Activated CD8-positive, alpha-beta memory T cell treated with anti-CD3 and anti-CD28 coated beads, Interleukin-2, amount 10 ng/mL, durations not matched to agents 7 days and 5 days (primary cell): Measurements from ENCODE around the gene GGT1. TPM values are rescaled to one million over a fixed set of nuclear protein-coding genes. Genes with fewer than 3 reads are reported as not detected.
"Not testable (repeated sequence)": the region's sequence is repeated elsewhere in the genome, so short reads cannot be mapped to it uniquely, and the experiment has no call there.

Experiments
- ATAC-seq: fragments of 150-1000 bp; cut with Tn5 transposase; one replicate; pipeline ENCODE4 v1.10.0; 2021; ENCODE audit warnings: moderate library complexity
- CTCF ChIA-PET: fragments of 350-600 bp; sonication (Branson Sonifier 250); formaldehyde crosslinking; loops from one replicate; lab custom pipeline; 2021; ENCODE audit warnings: antibody characterized with exemption; lab: Charles Lee
- DNase-seq: peaks from one replicate; pipeline ENCODE4 v3.0.0-alpha.2; 2020
- H3K27ac Mint-ChIP-seq: one replicate; pipeline ENCODE4 v1.8.0; 2021; ENCODE audit warnings: mild to moderate bottlenecking, mixed read lengths
- H3K27me3 Mint-ChIP-seq: one replicate; pipeline ENCODE4 v1.8.0; 2021; ENCODE audit warnings: mixed read lengths
- H3K36me3 Mint-ChIP-seq: one replicate; pipeline ENCODE4 v1.8.0; 2021; ENCODE audit warnings: mild to moderate bottlenecking, mixed read lengths
- H3K4me1 Mint-ChIP-seq: one replicate; pipeline ENCODE4 v1.8.0; 2021; ENCODE audit warnings: mixed read lengths
- H3K4me3 Mint-ChIP-seq: one replicate; pipeline ENCODE4 v1.8.0; 2021; ENCODE audit warnings: mild to moderate bottlenecking, moderate library complexity, mixed read lengths
- H3K9me3 Mint-ChIP-seq: one replicate; pipeline ENCODE4 v1.8.0; 2022; ENCODE audit warnings: low read depth, mixed read lengths
- total RNA-seq, 2 experiments: library from RNA; stranded (reverse); gene quantifications; one replicate each; pipeline ENCODE4 v1.2.3, GENCODE V29; 2021

GGT1 gene
- total RNA-seq, 2 experiments from 2014 or later, result 51.2 to 66.0 TPM

GRCh38 chr22:24646756-24647155, 43.8 kb downstream of the GGT1 start:
- DNase-seq, H3K36me3 Mint-ChIP-seq, H3K27ac Mint-ChIP-seq, H3K27me3 Mint-ChIP-seq, H3K9me3 Mint-ChIP-seq, H3K4me1 Mint-ChIP-seq, CTCF ChIA-PET, H3K4me3 Mint-ChIP-seq, ATAC-seq: not testable (repeated sequence)

GRCh38 chr22:24649371-24649770, 46.4 kb downstream of the GGT1 start:
- H3K27me3 Mint-ChIP-seq, H3K36me3 Mint-ChIP-seq, H3K27ac Mint-ChIP-seq, H3K9me3 Mint-ChIP-seq, ATAC-seq, H3K4me3 Mint-ChIP-seq, DNase-seq, H3K4me1 Mint-ChIP-seq, CTCF ChIA-PET: not testable (repeated sequence)

- ATAC-seq, H3K36me3 Mint-ChIP-seq, H3K27me3 Mint-ChIP-seq, H3K4me1 Mint-ChIP-seq, H3K4me3 Mint-ChIP-seq, H3K9me3 Mint-ChIP-seq, H3K27ac Mint-ChIP-seq, CTCF ChIA-PET: not testable (repeated sequence)
- peak; percentile 78 for DNase-seq
Measured at GRCh38 chr22:24650884-24651283, 47.9 kb downstream of the GGT1 start.

- H3K4me1 Mint-ChIP-seq, H3K36me3 Mint-ChIP-seq, H3K4me3 Mint-ChIP-seq, CTCF ChIA-PET, H3K9me3 Mint-ChIP-seq, ATAC-seq, DNase-seq, H3K27ac Mint-ChIP-seq: not testable (repeated sequence)
- peaks cover 14% of the 10 kb centered on the region for H3K27me3 Mint-ChIP-seq
Measured at GRCh38 chr22:24665395-24665794, 62.4 kb downstream of the GGT1 start.

- H3K36me3 Mint-ChIP-seq, CTCF ChIA-PET, ATAC-seq, H3K9me3 Mint-ChIP-seq, H3K4me1 Mint-ChIP-seq, H3K4me3 Mint-ChIP-seq, DNase-seq, H3K27ac Mint-ChIP-seq: not testable (repeated sequence)
- peaks cover 19% of the 10 kb centered on the region for H3K27me3 Mint-ChIP-seq
Measured at GRCh38 chr22:24667904-24668303, 64.9 kb downstream of the GGT1 start.

- ATAC-seq, CTCF ChIA-PET, H3K27ac Mint-ChIP-seq: not testable (repeated sequence)
Measured at GRCh38 chr22:24672532-24672931, 69.5 kb downstream of the GGT1 start.

More at GRCh38 chr22:24672532-24672931, 69.5 kb downstream of the GGT1 start:
- H3K9me3 Mint-ChIP-seq, DNase-seq, H3K36me3 Mint-ChIP-seq, H3K27me3 Mint-ChIP-seq, H3K4me3 Mint-ChIP-seq, H3K4me1 Mint-ChIP-seq: not testable (repeated sequence)

Other genes starting within 250 kb of the GGT1 start
- 10 to 100 TPM; 19.7 to 21.1 TPM for gene ADORA2A, start 175.6 kb upstream of the GGT1 start, total RNA-seq
- under 1 TPM; 0.09 to 0.14 TPM for gene UPB1, start 107.9 kb upstream of the GGT1 start, total RNA-seq
- 100 to 1,000 TPM; 130 to 150 TPM for gene GUCD1, start 48.1 kb upstream of the GGT1 start, total RNA-seq
- gene SNRPD3, start 47.2 kb upstream of the GGT1 start, total RNA-seq, result 100 to 1,000 TPM; 132 to 139 TPM
- 1 to 10 TPM; 1.6 to 2.1 TPM for gene LRRC75B, start 10.1 kb upstream of the GGT1 start, total RNA-seq
- gene PIWIL3, start 171.5 kb downstream of the GGT1 start, total RNA-seq, result not detected
- under 1 TPM; 0.09 TPM for gene SGSM1, start 203.0 kb downstream of the GGT1 start, total RNA-seq